NCI-H1092 treated with DMSO at 0.1 percent for 48 hours (cell line): Measurements from ENCODE around the gene SRRM2.
"Not testable (repeated sequence)": the region's sequence is repeated elsewhere in the genome, so short reads cannot be mapped to it uniquely, and the experiment has no call there.

ENCODE experiments used
- DNase-seq: peaks from one replicate; lab custom pipeline; 2025; lab: John Stamatoyannopoulos, UW

The SRRM2 gene

DNA sequence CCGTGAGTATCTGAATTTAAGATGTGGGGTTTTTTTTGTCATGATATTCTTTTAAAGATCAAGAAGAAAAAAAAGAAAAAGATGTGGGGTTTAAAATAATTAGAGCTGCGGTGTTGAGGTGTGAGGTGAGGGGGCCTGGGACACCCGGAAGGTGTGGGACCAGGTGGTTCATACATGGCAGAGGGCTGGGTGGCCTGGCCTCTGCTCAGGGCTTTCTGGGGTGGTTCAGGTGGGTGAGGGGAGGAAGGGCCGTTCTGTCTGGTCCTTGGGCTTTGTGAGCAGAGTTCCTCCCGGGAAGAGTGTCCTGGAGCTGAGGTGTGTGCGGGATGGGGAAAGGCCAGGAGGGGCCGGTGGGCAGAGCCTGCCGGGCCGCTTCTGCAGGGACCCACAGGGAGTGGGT is 37.4 kb upstream of the SRRM2 start:
- no peak for DNase-seq

DNA sequence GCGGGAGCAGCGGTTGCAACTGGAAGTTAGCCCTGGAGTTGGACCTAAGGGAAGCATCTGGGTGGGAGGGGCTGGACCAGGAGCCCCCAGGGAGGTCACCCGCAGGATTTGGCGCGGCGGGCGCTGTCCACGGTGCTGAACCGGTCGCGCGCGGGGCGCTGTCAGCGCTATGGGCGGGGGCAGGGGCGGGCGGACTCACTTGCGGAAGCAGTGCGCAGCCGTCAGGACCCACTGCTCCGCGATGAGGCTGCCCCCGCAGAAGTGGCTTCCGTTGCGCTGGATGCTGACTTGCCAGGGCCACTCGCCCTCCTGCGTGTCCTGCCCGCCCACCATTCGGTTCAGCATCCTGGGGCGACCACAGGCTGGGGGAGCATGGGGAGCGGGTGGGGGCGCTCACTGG is 36.9 kb upstream of the SRRM2 start:
- DNase-seq = no peak

DNA sequence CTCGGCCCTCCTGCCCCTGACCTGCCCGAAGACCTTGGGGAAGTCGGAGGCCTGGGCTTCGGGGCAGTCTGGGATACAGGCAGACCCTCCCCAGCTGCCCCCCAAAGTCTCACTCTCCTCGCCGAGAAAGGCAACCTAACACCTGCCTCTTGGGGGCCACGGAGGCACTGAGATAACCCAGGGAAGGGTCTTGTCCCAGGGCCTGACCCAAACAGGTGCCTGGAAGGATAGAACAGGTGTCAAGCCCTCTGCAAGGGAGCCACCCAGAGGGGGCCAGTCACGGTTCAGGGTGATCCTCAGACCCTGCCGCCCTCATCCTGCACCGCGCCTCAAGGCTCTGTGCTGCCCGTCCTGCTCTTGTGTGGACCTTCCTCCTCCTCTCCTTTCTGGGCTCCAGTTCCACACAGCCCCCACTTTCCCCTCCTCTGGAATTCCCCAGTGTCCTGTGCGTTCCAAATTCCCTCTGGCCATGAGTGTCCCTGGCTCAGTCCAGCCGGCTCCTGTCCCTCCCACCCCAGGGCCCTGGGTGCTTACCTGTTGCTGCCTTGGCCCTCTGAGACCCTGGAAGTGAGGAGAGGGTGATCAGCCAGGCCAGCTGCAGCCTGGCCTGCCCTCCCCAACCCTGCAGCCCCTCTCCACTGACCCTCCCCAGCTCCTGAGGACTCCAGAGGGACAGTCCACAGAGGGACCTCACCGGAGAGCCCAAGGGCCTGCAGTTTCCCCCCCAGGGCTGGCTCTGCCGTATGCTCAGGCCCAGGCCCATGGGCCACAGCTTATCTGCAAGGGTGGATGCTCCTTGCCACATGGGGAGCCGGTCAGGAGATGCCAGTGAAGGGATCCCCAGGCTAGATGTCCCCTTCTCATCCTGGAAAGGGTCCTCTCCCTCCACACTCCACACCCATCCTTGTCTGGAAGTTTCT is 36.2 kb upstream of the SRRM2 start:
- no peak for DNase-seq

DNA sequence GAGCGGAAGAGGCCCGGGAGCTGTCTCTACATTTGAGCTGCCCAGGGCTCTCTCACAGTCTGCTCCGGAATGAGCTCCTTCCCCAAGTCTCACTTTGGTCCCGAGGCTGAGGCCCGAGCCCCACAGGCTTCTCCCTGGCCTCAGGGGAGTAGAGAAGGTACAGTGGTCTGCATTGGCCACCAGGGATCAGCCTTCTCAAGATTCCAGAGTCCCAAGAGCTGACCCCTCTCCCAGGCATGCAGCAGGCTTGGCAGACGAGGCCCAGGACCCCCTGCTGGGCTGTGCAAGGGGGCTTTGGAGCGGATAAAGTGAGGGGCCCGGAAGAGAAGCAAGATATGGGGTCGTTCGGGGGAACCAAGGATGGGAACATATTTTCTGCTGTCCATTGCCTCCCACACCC is 35.5 kb upstream of the SRRM2 start:
- DNase-seq = no peak

DNA sequence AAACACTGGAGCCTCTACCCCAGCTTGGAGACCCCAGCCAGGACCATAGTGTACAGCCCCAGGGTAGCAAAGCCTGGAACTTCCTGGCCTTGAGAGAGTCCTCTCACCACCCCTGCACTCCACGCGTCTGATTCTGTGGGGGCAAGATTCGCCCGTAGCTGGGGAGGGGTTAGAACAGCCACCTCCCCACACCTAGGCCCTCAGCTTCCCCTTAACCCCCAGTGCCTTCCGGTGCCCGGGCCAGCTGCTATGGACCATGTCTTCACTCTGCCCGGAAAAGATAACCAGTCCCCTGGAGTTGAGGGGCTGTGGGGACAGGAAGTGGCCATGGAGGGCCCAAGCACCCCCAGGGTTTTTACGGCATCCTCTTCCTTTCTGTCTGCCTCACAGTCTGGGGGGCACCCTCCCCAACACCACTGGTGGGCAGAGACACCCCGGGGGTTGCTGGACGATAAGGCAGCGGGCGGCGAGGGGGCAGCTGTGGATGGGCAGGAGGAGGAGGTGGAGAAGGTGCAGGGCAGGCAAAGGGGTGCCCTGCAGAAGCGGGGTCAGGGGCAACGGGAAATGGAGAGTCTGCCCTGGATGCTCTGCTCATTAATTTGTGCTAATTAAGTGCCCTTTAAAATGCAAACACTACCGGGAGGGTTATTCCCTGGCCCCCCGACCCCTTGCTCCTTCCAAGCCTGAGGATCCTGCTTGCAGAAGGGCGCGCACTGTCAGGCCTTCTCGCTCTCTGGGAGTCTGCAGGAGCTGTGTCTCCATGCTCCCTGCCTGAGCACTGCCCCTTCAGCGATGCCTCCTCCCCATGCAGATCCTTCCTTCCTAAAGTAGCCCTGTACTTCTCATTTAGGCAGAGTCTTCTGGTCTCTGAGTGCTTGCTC is 34.8 kb upstream of the SRRM2 start:
- no peak for DNase-seq

DNA sequence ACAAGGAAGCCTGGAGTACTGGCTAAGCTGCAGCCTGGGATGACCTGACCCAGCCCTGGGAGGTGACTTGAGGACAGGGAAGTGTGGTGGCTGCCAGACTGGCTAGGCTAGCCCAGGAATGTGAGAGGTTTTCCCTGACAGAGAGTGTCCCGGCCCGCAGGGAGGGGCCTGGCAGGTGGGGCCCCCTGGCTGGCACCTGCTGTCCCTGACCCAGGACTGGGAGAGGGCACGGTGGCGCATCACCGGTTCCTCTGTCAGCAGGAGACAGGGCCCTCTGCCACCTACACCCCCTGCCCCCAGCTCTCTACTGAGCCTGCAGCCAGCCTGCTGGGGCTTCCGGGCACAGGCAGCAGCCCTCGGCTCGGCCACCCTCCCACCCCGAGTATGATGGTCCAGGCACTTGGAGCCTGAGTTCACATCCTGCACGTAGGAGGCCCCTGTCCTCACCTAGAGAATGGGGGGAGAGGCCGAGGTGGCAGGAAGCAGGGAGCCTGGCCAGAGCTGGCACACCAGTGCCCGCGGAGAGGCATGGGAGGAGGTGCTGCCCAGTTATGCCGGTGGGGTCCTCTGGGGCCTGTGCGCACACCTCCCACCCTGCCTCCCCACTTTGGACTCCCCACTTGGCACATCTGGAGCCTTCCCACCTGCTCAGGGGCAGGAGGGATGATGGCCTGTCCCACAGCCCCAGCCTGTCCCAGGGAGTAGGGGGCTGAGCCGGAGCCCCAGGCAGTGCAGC is 32.9 kb upstream of the SRRM2 start:
- no peak for DNase-seq

DNA sequence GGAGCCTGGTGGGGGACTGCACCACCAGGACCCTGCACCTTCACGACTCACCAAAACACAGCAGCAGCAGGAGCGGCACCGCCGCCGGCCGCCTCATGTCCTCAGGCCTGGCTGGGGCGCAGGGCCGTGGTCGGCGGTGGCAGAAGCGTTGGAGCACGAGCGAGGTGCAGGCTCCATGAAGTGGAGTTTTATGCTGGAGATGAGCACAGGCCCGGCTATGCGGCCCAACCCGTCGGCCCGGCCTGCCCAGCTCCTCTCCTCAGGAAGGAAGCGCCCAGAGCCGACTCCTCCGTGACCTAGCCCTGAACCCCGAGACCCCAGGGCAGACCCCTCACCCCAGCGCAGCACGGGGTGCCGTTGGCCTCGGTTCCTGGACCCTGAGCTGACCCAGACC is 32.4 kb upstream of the SRRM2 start, which contains the start of gene PRSS27:
Gene PRSS27 (minus strand): TSS at position 161 of the 394 bp plus-strand sequence. CDS start 64 bp downstream, at position 97.
- DNase-seq = no peak

DNA sequence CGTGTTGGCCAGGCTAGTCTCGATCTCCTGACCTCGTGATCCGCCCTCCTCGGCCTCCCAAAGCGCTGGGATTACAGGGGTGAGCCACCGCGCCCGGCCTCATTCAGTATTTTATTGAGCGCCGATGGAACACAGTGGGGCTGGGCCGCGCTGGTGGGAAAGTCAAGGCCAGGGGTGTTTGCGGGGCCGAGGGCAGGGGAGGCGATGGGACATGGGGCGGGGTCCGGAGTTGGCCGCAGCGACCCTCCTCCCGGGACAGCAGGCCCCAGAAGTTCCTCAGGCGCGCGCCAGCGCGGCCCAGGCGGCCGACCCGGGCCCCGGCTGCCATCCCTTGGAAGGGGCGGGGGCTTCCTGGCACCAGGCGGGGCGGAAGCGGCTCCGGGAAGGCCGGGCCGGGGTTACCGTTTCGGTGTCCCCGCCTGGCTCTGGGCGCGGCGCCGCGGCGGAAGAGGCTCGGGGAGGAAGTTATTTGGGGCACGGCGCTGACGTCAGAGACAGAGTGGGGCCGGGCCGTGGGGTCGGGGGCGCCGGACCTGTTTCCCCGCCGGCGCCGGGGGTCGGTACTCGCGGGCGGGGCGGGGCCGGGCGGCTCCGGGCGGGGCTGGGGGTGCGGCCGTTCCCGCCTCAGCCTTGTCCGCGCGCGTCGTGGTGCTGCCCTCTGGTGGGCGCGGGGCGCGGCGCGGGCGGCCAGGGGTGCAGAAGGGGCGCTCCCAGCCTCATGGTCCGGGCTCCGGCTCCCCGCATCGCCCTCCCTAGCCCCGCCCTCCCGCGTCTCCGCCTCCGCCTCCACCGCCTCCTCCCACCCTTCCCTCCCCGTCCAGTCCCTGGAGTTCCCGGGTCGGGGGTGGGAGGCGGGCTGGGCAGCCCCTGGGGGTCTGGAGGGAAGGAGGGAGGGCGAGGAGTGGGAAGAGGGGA is 31.5 kb upstream of the SRRM2 start:
- peak; percentile 89 for DNase-seq

DNA sequence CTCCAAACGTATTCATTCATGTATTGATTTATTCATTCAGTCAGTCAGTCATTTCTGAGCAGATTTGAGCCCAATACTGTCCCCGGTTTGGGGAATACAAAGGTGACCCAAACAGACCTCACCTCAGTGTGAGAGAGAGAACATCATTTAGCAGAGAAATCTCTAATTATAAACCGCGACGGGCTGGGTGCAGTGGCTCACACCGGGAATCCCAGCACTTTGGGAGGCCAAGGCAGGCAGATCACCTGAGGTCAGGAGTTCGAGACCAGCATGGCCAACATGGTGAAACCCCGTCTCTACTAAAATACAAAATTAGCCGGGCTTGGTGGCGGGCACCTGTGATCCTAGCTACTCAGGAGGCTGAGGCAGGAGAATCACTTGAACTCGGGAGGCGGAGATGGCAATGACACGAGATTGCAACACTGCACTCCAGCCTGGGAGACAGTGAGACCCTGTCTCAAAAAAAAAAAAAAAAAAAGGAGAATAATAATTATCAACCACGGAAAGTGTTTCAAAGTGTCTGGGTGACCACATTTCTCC is 30.7 kb upstream of the SRRM2 start:
- not testable (repeated sequence) for DNase-seq

DNA sequence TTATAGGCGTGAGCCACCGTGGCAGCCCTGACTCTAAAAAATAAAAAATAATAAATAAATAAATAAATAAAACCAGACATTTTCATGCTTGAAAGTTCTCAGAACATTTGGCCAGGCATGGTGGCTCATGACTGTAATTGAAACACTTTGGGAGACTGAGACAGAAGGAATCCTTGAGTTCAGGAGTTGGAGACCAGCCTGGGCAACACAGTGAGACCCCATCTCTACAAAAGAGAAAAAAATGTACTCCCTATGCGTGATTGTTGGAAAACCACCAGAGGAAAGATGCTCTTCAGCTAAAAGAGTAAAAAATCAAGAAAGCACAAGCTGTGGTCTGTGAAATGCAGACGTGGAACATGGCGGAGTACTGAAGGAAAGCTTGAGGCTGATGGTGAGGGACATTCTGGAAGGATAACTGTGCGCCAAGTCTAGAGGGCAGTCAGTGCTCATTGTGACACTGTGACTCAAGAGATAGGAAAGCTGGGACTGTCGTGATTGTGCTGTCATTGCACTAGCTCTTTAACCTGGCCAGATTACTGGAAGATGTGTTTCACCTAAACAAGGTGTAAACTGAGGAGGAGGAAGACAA is 28.3 kb upstream of the SRRM2 start:
- no peak for DNase-seq

DNA sequence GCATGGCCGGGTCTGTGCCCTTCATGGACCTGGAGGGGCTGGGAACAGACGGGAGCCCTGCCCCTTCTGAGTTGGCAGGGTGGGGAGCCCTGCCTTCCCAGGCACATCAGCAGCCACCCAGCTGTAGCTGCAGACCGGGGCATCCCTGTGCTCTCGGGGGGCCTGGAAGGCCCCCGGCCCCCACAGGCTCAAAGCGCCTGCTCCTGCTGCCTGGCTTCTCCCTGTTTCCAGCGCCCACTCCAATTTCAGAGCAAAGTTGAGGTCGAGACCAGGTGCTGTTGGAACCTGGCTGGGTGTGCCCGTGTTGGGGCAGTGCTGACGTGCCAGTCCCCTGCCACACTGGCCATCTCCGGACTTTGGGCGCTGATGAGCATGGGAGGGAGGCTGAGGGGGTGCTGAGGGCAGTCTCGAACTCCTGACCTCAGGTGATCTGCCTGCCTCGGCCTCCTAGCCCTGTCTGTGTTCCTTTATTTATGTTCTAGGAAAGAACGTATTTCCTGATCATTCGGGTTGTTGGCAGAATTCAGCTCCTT is 27.6 kb upstream of the SRRM2 start:
- no peak for DNase-seq

DNA sequence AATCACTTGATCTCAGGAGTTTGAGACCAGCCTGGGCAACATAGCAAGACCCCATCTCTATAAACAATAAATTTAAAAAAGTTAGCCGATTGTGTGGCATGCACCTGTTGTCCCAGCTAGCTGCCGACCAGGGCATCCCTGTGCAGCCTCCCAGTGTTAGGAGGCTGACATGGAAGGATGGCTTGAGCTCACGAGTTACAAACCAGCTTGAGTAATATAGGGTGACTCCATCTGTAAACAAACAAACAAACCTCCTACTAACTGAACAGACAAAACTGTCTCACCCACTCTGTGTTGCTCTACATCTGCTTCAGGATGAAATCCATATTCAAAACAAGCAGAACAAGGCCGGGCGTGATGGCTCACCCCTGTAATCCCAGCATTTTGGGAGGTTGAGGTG is 25.5 kb upstream of the SRRM2 start:
- DNase-seq = no peak

DNA sequence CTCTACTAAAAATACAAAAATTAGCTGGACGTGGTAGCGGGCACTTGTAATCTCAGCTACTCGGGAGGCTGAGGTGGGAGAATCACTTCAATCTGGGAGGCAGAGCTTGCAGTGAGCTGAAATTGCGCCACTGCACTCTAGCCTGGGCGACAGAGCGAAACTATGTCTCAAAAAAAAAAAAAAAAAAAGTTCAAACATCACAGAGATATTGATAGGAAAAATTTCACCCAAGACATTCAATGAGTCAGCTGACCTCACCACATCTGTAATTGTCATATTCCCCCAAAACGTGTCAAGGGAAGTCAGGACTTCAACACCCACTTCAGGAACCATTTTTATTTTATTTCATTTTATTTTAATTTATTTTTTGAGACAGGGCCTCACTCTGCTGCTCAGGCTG is 24.4 kb upstream of the SRRM2 start:
- no peak for DNase-seq

DNA sequence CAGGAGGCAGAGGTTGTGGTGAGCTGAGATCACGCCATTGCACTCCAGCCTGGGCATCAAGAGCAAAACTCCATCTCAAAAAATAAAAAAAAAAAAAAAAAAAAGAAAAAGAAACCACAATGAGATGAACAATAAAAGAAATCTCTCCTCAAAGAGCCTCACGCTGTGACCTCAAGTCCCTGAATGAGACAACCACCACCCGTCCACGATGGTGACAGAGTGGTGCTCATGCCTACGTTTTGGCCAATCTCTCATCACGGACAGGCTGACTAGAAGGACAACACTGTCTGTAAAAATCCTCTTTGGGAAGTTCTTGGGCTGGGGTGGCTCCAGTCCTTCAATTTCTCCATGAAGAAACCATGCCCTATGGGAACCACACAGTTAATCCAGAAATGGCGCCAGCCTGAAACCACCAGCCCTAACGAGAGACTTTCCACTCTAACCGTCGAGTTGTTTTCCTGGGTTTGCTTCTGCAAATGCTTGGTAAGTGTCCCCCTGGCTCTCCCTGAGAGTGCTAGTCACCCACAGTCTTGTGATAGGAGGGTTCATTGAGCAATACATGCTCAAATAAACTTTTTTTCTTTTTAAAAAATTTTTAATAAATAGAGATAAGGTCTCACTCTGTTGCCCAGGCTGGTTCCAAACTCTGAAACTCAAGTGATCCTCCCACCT is 17.5 kb upstream of the SRRM2 start:
- DNase-seq = no peak

DNA sequence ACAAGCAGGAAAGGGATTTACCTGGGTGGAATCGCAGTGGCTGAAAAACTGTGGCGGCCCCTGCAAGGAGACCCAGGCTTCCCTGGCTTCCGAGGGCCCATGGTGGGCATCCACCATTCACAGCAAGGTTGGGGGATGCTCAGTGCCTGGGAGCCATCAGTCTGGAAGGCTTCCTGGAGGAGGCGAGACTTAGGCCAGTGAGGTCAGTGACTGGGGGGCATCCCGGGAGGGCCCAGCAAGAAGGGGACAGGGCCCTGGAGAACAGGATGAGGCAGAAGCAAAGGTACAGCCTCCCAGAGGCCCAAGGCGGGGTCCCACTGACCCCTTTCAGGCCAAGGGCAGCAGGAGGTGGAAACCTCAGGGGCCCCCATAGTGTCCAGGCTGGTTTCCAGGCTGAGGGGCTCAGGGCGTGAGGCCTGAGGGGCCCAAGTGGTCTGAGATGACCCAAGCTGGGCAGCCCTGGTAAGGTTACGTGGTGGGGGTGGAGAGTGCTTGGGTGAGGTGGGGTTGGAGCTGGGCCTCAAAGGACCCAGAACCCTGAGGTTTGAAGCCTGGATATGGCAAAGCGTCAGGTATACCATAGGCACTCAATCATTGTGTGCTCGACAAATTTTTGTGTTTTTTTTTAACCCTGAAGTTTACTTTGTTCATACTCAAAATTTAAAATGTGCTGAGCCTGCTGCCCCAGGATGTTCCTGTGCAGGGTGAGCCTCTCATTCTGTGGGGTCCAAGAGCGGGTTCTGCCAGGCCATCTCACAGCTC is 15.8 kb upstream of the SRRM2 start:
- DNase-seq = no peak

DNA sequence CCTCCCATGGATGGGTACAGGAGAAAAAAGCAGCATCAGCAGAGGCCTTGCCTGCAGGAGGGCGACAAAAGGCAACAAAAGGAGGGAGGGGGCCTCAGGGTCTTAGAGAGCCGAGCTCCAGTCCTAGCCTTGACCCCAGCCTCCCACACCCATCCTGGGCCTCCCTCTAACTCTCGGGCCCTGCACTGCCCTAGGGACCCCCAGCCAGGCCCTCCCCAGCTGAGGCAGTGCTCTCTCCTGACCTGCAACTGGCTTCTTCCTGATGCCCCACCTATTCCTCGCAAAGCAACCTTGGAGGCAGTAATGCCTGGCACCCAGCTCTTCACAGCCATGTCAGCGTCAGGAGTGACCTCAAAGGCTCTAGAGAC is 15.2 kb upstream of the SRRM2 start:
- no peak for DNase-seq

DNA sequence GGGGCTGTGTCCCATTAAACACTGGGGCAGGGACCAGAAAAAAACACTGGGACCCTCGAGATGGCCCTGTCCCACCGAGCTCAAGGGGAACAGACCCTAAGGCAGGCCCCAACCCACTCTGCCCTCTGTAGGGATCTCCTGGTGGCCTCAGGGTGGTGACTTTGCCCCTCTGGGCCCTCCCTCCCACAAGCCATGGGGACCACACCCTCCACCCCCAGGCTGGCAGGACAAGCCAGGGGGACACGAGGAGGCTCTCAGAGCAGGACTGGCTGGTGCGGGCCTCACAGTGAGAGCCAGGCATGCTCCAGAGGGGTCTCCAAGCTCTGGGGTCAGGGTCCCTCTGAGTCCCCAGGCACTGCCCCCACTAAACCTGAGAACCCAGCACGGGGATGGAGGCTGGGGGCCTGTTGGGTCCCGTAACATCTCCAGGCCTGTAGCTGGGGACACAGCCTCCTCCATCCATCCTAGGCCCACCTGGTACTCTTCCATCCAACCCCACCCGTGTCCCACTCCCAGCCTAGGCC is 14.5 kb upstream of the SRRM2 start:
- DNase-seq = no peak

DNA sequence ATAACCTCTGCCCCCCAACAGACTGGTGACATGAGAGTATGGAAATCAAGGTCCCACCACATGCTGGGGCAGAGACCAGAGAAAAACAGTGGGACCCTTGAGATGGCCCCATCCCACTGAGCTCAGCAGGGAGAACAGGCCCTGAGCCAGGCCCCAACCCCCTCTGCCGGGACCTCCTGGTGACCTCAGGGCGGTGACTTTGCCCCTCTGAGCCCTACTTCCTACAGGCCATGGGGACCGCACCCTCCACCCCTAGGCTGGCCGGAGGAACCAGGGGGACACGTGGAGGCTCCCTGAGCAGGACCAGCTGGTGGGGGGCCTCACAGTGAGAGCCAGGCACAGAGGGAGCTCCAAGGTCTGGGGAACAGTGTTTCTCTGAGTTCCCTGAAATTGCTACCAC is 13.8 kb upstream of the SRRM2 start:
- DNase-seq = no peak
